Transverse colon (tissue), 4 donors: ENCODE results near the gene AKT1S1.

Experiments
- CTCF ChIP-seq, 5 experiments: fragments of 200-600 bp in 3 of 5; fragments of 450-650 bp in 2 of 5; sonication (generic) in 3 of 5; IDR thresholded peaks; 1 replicate in 2 of 5; 2 replicates in 3 of 5; pipeline ENCODE4 v1.5.1; 2016 to 2017; ENCODE audit warnings: antibody characterized with exemption in 5 of 5, inconsistent platforms in 3 of 5, mild to moderate bottlenecking in 2 of 5, moderate library complexity in 1 of 5
- EP300 ChIP-seq: sonication (generic); formaldehyde crosslinking; IDR thresholded peaks from one replicate; pipeline ENCODE4 v1.6.1; 2017; ENCODE audit warnings: antibody characterized with exemption, low read depth
- POLR2AphosphoS5 ChIP-seq, 3 donors: sonication (generic); formaldehyde crosslinking; IDR thresholded peaks; one replicate each; pipeline ENCODE4 v1.6.1; 2016; ENCODE audit warnings: antibody characterized with exemption in 3 of 3

- no peak for TF ChIP-seq EP300
- no peak for TF ChIP-seq CTCF (IDR thresholded peaks at IDR 0.05)
- TF ChIP-seq POLR2AphosphoS5 (IDR thresholded peaks at IDR 0.05), result no peak
Measured at GRCh38 chr19:49895566-49896297, 18.6 kb upstream of the AKT1S1 start.
